OCI-LY1 (cell line): ENCODE data around the gene FCSK.

Experiments
- CTCF ChIP-seq: fragments of 200-600 bp; sonication (generic), shearing (Covaris generic); IDR thresholded peaks from 2 replicates; pipeline ENCODE4 v1.5.1; 2017; ENCODE audit warnings: mild to moderate bottlenecking, antibody characterized with exemption, low read length, moderate library complexity, mixed read lengths
- EZH2 ChIP-seq: fragments of 200-600 bp; sonication (generic), shearing (Covaris generic); IDR thresholded peaks from 2 replicates; pipeline ENCODE4 v1.8.0; 2017; ENCODE audit warnings: borderline replicate concordance, mixed run types, mild to moderate bottlenecking, antibody characterized with exemption, low read length, moderate library complexity, mixed read lengths

- TF ChIP-seq CTCF (no peak), EZH2 (no peak)
Observed at GRCh38 chr16:70419384-70420327, 34.7 kb upstream of the FCSK start.
